Left hindlimb (tissue), 1 donor: Measurements from ENCODE around the gene QRICH2.
"Not testable (repeated sequence)": the region's sequence is repeated elsewhere in the genome, so short reads cannot be mapped to it uniquely, and the experiment has no call there.

Experiments used
- DNase-seq: peaks from one replicate; pipeline ENCODE4 v3.0.0-alpha.2; 2018

Gene QRICH2

GRCh38 chr17:76244721-76245120, 63.4 kb downstream of the QRICH2 start:
- DNase-seq, result not testable (repeated sequence)

DNA sequence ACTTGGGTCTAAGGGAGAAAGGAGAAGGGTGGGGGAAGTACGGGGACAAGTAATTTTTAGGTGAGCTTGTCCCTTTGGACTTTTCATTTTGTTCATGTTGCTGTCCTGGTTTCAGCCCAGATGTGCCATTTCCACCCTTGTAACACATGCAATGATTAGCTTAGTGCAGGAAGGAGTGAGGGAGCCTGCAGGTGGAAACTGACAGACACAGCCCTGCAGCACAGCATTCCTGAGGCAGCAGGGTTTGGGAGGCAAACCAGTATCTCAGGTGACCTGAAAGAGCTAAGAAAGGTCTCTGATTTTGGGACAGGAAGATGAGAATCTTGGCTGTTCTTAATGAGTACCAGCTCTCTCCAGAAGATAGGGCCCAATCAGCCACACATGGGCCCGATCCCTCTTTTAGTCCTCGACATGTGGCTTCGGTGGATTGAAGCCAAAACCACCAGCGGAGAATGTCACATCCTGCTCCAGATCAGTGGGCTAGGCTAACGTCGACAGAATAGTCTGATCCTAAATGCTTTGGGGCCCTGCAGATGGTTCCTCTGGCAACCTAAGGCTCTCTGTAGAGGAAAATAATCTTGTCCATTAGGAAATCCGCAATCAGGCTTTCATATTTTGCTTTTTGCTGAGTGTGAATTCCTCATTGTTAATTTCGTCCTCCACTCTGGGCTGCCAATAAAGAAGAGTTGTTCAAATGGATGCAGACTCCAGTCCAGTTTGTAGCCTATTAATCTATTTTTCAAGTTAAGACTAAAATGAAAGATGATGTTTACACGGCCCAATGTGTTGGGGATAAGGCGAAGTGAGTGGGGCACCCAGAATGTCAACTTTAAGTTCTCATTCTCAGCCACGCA, 64.0 kb downstream of the QRICH2 start:
- no peak for DNase-seq

- DNase-seq, result no peak
These were observed 66.3 kb downstream of the QRICH2 start for GRCh38 chr17:76241691-76242255.

DNA sequence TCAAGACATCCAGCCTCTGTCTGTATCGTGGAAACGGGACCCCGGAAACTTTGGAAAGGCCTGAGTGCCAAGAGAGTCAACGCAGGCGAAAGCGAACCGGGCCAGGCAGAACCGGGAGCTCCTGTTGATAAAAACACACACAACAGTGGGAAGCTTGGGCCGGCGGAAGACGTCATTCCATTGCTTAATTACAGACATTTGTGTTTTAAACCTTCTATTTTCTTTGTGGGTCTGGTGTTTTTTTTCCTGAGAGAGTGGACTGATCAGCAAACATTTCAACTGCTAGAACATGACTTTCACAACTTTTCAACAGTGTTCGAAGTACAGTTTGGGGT, 66.9 kb downstream of the QRICH2 start:
- no peak for DNase-seq

- DNase-seq, result peak; percentile 69
These were observed 67.4 kb downstream of the QRICH2 start, which contains the start of gene RNF157 for GRCh38 chr17:76240461-76241203. Gene RNF157 (minus strand): TSS chr17:76240493. CDS start chr17:76240240, 253 bp downstream.

- DNase-seq, result no peak
These were observed 68.4 kb downstream of the QRICH2 start for GRCh38 chr17:76239538-76240274.

DNA sequence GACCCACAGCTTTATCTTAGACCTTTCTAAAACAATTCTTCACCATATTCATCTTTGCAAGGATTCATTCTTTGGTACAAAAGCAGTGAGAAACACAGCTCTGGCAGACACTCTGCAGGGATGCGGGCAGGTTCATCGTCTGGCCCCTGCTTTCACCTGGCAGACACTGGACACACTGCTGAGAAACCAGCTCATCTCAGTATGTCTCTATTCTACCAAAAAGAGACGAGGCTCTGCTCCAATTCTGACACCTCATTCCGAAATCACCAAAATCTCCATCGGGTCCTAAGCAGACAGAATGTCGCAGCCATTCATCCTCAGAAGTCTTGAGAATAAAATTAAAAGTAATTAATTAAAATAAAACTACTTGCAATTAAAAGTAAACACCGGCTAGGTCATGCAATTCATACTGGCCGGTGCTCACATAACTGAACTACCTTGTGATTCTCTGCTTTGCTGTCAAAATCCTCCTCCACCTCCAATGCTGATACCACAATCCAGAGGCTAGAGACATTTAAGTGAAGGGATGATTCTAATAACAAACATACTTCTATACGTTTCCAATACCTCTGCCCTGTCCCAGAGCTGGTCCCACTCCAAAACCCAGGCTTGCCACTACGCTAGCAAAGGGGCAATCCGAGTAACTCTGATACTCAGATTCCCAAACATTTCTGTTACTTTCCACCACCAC, 69.1 kb downstream of the QRICH2 start:
- DNase-seq, result no peak

- DNase-seq, result no peak
These were observed 70.2 kb downstream of the QRICH2 start for GRCh38 chr17:76237859-76238313.

GRCh38 chr17:76236603-76237002, 71.5 kb downstream of the QRICH2 start:
- no peak for DNase-seq

DNA sequence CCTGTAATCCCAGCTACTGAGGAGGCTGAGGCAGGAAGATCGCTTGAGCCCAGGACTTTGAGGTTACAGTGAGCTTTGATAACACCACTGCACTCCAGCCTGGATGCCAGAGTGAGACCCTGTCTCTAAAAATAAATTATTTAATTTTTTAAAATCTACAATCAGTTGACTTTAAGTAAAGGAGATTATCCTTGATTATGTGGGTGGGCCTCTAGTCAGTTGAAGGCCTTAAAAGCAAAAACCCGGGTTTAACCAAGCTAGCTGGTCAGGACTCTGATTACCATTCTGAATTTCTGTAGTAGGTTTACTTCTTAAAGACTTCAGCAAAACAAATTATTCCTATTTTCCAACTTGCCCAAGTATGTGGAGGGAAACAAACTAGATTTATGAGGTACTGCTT, 72.2 kb downstream of the QRICH2 start:
- no peak for DNase-seq

GRCh38 chr17:76234354-76234679, 73.8 kb downstream of the QRICH2 start:
- no peak for DNase-seq

DNA sequence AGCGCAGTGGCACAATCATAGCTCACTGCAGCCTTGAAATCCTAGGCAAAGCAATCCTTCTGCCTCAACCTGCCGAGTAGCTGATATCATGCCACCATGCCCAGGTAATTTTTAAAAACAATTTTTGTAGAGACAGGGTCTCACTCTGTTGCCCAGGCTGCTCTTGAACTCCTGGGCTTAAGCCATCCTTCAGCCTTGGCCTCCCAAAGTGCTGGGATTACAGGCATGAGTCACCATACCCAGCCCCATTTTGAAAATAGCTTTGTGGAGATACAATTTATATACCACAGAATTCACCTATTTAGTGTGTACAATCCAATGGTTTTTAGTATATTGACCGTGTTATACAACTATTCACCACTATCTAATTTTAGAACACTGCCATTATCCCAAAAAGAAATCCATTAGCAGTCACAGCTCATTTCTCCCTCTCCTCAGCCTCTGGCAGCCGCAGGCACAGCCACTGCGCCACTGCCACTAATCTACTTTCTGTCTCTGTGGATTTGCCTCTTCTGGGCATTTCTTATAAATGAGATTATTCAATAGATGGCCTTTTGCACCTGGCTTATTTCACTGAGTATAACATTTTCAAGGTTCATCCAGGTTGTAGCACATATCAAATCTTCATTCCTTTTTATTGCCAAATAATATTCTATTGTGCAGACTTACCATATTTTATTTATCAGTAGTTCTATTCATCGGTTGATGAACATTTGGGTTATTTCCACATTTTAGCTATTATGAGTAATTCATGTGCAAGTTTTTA, 74.3 kb downstream of the QRICH2 start:
- no peak for DNase-seq

DNA sequence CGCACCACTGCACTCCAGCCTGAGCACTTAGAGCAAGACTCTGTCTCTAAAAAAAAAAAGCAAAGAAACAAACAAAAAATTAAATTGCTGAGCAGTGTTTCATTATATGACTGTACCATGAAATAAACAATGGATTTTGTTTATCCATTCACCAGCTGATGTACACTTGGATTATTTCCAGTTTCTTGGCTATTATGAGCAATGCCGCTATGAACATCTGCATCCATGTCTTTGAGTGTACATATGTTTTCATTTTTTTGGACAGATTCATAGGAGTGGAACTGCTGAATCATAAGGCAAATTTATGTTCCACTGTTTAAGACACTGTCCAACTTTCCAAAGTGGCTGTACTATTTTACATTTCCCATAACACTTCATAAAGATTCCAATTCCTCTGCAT, 75.7 kb downstream of the QRICH2 start:
- DNase-seq, result no peak

DNA sequence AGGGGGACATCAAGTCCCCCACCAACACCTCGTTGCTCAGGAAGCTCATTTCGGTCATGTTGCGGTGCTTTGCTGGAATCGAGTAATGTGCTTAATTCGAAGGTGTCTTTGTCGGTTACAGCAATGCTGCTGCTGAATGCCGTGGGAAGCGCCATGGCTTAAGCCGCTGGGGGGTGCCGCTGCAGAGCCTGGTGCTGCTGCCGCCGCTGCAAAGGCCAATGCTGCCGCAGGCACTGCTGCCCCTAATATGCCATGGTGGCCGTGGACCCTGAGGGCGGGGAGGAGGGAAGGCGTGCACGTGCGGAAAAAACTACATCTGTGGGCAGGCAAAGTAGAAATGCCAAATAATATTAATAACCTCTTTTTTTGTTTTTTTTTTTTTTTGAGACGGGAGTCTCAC, 81.3 kb downstream of the QRICH2 start:
- DNase-seq, result not testable (repeated sequence)

- DNase-seq, result not testable (repeated sequence)
These were observed 82.5 kb downstream of the QRICH2 start for GRCh38 chr17:76225373-76226086.
